ENCODE results near the gene TRIP12. TPM values are rescaled to one million over a fixed set of nuclear protein-coding genes. Genes with fewer than 3 reads are reported as not detected.
A peak's percentile ranks its signal among the peaks of the same experiment; 100 is the strongest.

Gene TRIP12
- total RNA-seq, 1 experiment from 2014 or later, result 166 TPM

DNA sequence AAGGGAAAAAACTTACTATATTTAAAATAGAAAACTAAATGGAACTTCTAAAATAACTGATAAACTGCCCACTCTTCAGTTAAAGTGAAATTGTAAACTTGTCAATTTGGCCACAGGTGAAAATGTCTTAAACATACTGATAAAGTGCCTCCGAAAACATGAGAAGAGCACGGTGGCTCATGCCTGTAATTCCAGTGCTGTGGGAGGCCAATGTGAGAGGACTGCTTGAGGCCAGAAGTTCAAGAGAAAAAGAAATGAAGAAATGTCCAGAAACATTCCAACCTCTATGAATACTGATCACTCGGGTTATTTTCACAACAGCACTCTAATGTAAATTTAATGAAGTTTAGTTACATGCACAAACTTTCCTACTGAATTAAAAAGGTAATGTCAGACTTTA is 144.1 kb downstream of the TRIP12 start:
- Histone ChIP-seq H3K9ac (ENCODE audit: extremely low read depth, insufficient read length, low read length) (no peak overlapping the region), H3K18ac (ENCODE audit: insufficient read length, low read depth, low read length) (no peak overlapping the region), H3T11ph (ENCODE audit: low read length) (no peak overlapping the region), H4K20me1 (ENCODE audit: control insufficient read depth, insufficient read depth, insufficient read length) (no peaks in the 10 kb centered on the region), H2BK12ac (ENCODE audit: insufficient read length, low read depth, low read length) (no peak overlapping the region), H4K5ac (ENCODE audit: insufficient read length, low read depth, low read length) (no peak overlapping the region), H3K79me1 (ENCODE audit: insufficient read depth, low read depth, low read length, poor library complexity, severe bottlenecking) (no peaks in the 10 kb centered on the region), H2AFZ (ENCODE audit: low read length) (no peak overlapping the region), H3K27me3 (ENCODE audit: insufficient read depth, low read length) (no peaks in the 10 kb centered on the region), H4K8ac (replicated peaks; ENCODE audit: insufficient read length, low read depth, low read length) (no peak overlapping the region), H3K27ac (ENCODE audit: insufficient read length, low read depth, low read length) (no peak overlapping the region), H3K4me1 (ENCODE audit: insufficient read depth, low read length) (peaks cover 6% of the 10 kb centered on the region; the same call in 1 of the 2 replicates), H2BK20ac (ENCODE audit: low read depth, low read length, poor library complexity, severe bottlenecking) (no peak overlapping the region), H3K4ac (ENCODE audit: low read depth, low read length) (no peak overlapping the region), H3K79me2 (ENCODE audit: insufficient read depth, low read length) (no peaks in the 10 kb centered on the region), H2BK120ac (ENCODE audit: low read depth, low read length, poor library complexity, severe bottlenecking) (no peak overlapping the region), H2BK5ac (ENCODE audit: insufficient read length, low read length) (no peak overlapping the region), H3K4me2 (ENCODE audit: insufficient read depth, insufficient read length, low read length) (no peak overlapping the region), H3K23ac (ENCODE audit: insufficient read length, low read depth, low read length) (no peak overlapping the region), H3K14ac (ENCODE audit: insufficient read depth, low read length) (no peak overlapping the region), H2AK5ac (ENCODE audit: insufficient read length, low read length) (no peak overlapping the region), H3K56ac (ENCODE audit: insufficient read length, low read depth, low read length) (no peak overlapping the region), H4K91ac (ENCODE audit: insufficient read length, low read depth, low read length) (no peak overlapping the region), H3K23me2 (ENCODE audit: insufficient read length, low read depth, low read length, poor library complexity, severe bottlenecking) (no peaks in the 10 kb centered on the region), H3K9me3 (ENCODE audit: control insufficient read depth, low read depth, low read length) (no peaks in the 10 kb centered on the region), H2BK15ac (ENCODE audit: low read depth, low read length) (no peak overlapping the region)
- Mint-ChIP-seq H3K4me1 (peaks cover 65 to 76% of the 10 kb centered on the region in 2 experiments), H3K9me3 (no peaks in the 10 kb centered on the region), H3K4me3 (no peak overlapping the region), H3K27ac (peak overlapping the region; percentile 31 to 86 (median 82); a peak in 5 of 7 replicates), H3K36me3 (ENCODE audit: insufficient read depth in 1 of 3, low read depth in 3 of 3) (peaks cover 29 to 55% (median 44%) of the 10 kb centered on the region in 3 experiments; a peak in 6 of 7 replicates), H3K27me3 (ENCODE audit: low read depth) (no peaks in the 10 kb centered on the region)
- WGBS (ENCODE audit: extremely low coverage, insufficient read length, low lambda C conversion rate), result no CpG with 5 or more reads among the region's 3 CpGs
- TF ChIP-seq, protein P1, sequence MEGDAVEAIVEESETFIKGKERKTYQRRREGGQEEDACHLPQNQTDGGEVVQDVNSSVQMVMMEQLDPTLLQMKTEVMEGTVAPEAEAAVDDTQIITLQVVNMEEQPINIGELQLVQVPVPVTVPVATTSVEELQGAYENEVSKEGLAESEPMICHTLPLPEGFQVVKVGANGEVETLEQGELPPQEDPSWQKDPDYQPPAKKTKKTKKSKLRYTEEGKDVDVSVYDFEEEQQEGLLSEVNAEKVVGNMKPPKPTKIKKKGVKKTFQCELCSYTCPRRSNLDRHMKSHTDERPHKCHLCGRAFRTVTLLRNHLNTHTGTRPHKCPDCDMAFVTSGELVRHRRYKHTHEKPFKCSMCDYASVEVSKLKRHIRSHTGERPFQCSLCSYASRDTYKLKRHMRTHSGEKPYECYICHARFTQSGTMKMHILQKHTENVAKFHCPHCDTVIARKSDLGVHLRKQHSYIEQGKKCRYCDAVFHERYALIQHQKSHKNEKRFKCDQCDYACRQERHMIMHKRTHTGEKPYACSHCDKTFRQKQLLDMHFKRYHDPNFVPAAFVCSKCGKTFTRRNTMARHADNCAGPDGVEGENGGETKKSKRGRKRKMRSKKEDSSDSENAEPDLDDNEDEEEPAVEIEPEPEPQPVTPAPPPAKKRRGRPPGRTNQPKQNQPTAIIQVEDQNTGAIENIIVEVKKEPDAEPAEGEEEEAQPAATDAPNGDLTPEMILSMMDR (conservative IDR thresholded peaks at IDR 0.05), result no peak
- DNase-seq, result no peak

Data from H9 (cell line).